ENCODE measurements around the gene PHACTR4.

- no peak for TF ChIP-seq CTCF (conservative IDR thresholded peaks at IDR 0.05 in 1 of 2, IDR thresholded peaks at IDR 0.05 in 1 of 2; ENCODE audit: extremely low read depth in 1 of 2, insufficient read depth in 1 of 2, low read depth in 1 of 2, low read length in 2 of 2)
- no peak for TF ChIP-seq EZH2 (IDR thresholded peaks at IDR 0.05; ENCODE audit: borderline replicate concordance, low read length)
Observed at GRCh38 chr1:28458237-28459228, 89.0 kb downstream of the PHACTR4 start.

Data from mammary epithelial cell (primary cell).